ENCODE measurements around the gene SMPX. TPM values are rescaled to one million over a fixed set of nuclear protein-coding genes. Genes with fewer than 3 reads are reported as not detected.

The SMPX gene
- total and polyA plus RNA-seq, 7 donors: 0.89 to 111 (median 25.5) TPM; not detected in 1

- 54 to 92% methylated on average over 2 of the region's 2 CpGs for WGBS, 2 donors
- H3K4me3 ChIP-seq: no peak overlapping the region
- DNase-seq: no peak
- H3K36me3 ChIP-seq: no peaks in the 10 kb centered on the region
- TF ChIP-seq CTCF (IDR thresholded peaks at IDR 0.05) (no peak), EP300 (IDR thresholded peaks at IDR 0.05) (no peak), POLR2AphosphoS5 (IDR thresholded peaks at IDR 0.05) (no peak), POLR2A (IDR thresholded peaks at IDR 0.05) (no peak)
- H3K9me3 ChIP-seq: no peaks in the 10 kb centered on the region
- no peak overlapping the region for H3K27ac ChIP-seq
- H3K4me1 ChIP-seq: no peaks in the 10 kb centered on the region
- no peaks in the 10 kb centered on the region for H3K27me3 ChIP-seq
- intact Hi-C loops (cut with DNase I): no loop called here
These were observed 82.0 kb downstream of the SMPX start for GRCh38 chrX:21675931-21676330.

DNA sequence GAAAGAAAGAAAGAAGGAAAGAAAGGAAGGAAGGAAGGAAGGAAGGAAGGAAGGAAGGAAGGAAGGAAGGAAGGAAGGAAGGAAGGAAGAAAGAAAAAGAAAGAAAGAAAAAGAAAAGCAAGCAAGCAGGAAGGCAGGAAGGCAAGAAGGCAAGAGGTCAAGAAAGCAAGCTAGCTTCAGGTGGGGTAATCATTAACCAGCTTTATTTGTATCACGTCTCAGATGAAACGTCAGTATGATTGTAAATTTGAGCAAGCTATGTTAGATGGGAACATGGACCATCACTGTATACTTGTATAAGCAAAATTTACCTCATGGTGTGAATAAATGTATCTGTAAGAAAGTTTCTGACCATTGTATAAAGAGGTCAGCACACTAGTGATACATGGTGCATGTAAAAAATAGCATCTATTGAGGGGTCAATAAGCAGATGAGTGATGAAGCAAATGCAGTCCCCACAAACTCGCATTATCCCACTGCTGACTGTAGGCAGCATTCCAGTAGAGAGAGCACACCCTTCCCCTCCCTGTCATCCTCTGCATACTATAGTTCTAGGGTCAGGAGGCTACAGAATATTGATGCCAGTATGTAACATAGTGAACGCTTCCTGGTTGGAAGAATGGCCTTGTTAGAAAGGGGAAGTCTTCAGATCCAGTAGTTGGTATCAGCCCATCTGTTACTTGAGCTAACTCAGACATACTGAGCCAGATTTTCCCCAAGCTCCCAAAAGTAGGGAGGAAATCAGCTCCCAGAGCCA lies 83.3 kb downstream of the SMPX start:
- WGBS, 2 donors: 32 to 76% methylated on average over 4 of the region's 4 CpGs
- intact Hi-C loops (cut with DNase I): no loop called here

DNA sequence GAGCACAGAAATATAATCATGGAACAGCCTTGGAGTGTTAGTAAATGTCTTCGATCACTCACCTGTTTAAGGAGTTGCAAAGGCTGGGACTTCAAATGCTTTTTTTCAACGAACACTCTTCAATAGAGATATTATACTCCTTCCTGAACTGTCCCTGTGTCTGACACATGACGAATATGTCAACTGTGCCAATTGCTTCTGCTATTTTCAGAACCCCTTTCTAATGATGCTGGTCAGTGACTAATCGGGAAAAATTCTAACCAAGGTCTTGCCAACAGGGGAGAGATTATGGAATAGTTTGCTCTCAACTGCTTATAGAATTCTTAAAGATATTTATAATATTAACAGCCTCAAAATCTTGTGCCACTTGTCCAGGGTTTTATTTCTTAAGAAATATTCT lies 91.2 kb downstream of the SMPX start:
- Histone ChIP-seq H3K27ac (no peak overlapping the region), H3K4me1 (no peaks in the 10 kb centered on the region), H3K4me3 (no peak overlapping the region), H3K9me3 (no peaks in the 10 kb centered on the region), H3K27me3 (no peaks in the 10 kb centered on the region), H3K36me3 (no peaks in the 10 kb centered on the region)
- intact Hi-C loops (cut with DNase I): no loop called here
- no peak for TF ChIP-seq POLR2AphosphoS5 (IDR thresholded peaks at IDR 0.05)
- DNase-seq: no peak
- 90% methylated on average over 4 of the region's 4 CpGs for WGBS, 2 donors

More for the DNA sequence above, 83.3 kb downstream of the SMPX start:
- Histone ChIP-seq H3K4me3 (no peak overlapping the region), H3K36me3 (no peaks in the 10 kb centered on the region), H3K9me3 (no peaks in the 10 kb centered on the region), H3K27me3 (no peaks in the 10 kb centered on the region), H3K27ac (no peak overlapping the region), H3K4me1 (no peaks in the 10 kb centered on the region)
- TF ChIP-seq POLR2A (IDR thresholded peaks at IDR 0.05) (no peak), EP300 (IDR thresholded peaks at IDR 0.05) (no peak), POLR2AphosphoS5 (IDR thresholded peaks at IDR 0.05) (no peak), CTCF (IDR thresholded peaks at IDR 0.05) (no peak)
- DNase-seq: no peak

DNA sequence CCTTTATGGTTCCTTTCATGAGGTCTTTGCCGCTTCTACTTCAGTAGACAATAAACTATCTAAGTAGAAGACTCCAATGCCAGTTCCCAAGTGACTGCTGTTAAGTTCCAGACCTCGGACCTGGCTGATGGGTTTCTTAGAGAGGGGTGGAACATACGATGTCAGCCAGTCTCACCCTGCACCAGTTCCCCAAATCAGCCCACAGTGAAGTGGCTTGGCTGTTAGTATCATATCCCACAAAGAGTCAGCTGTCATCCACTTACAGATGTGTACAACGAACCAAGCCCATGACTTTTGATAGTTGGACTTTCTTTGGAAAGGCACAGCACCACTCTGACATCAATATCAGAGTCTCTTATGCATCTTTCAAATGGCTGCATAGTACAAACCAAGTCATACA lies 91.7 kb downstream of the SMPX start:
- H3K36me3 ChIP-seq: no peaks in the 10 kb centered on the region
- H3K9me3 ChIP-seq: no peaks in the 10 kb centered on the region
- DNase-seq: no peak
- H3K27me3 ChIP-seq: no peaks in the 10 kb centered on the region
- intact Hi-C loops (cut with DNase I): no loop called here
- no peak for TF ChIP-seq POLR2AphosphoS5 (IDR thresholded peaks at IDR 0.05)
- no peak for TF ChIP-seq CTCF (IDR thresholded peaks at IDR 0.05)
- no peak for TF ChIP-seq POLR2A (IDR thresholded peaks at IDR 0.05)
- no peak for TF ChIP-seq EP300 (IDR thresholded peaks at IDR 0.05)
- H3K4me3 ChIP-seq: no peak overlapping the region
- WGBS, 2 donors: 85 to 86% methylated on average over 4 of the region's 4 CpGs
- H3K4me1 ChIP-seq: no peaks in the 10 kb centered on the region
- no peak overlapping the region for H3K27ac ChIP-seq

DNA sequence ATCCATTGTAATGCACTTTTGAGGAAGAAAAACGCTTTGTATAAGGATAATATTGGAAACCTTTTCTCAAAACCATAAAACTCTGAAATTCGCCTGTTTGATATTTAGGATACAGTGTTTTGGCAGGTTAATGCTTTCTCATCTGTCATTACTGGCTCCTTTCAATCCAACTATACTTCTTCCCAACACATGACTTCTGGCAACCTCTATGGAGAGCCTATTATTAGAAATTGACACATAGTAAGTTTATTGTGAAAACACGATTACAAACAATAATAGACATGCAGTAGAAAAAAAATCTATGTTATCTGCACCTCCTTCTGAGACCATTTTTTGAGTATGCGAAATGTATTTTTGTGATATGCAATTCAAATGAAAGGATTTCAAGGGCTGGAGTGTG lies 95.2 kb downstream of the SMPX start:
- H3K27me3 ChIP-seq: peaks cover 0 to 11% (median 3%) of the 10 kb centered on the region in 3 donors
- no peaks in the 10 kb centered on the region for H3K4me1 ChIP-seq
- intact Hi-C loops (cut with DNase I): no loop called here
- DNase-seq: no peak
- 88 to 90% methylated on average over 4 of the region's 4 CpGs for WGBS, 2 donors
- no peaks in the 10 kb centered on the region for H3K36me3 ChIP-seq
- no peaks in the 10 kb centered on the region for H3K9me3 ChIP-seq
- no peak for TF ChIP-seq POLR2A (IDR thresholded peaks at IDR 0.05)
- no peak for TF ChIP-seq POLR2AphosphoS5 (IDR thresholded peaks at IDR 0.05)
- no peak for TF ChIP-seq EP300 (IDR thresholded peaks at IDR 0.05)
- TF ChIP-seq CTCF (IDR thresholded peaks at IDR 0.05): no peak
- no peak overlapping the region for H3K4me3 ChIP-seq
- H3K27ac ChIP-seq: no peak overlapping the region

Data from sigmoid colon (tissue), 7 donors.